ENCODE measurements around the gene SFXN3.

SFXN3 gene

GRCh38 chr10:101080933-101081931 lies 50.2 kb downstream of the SFXN3 start:
- in situ Hi-C loops (cut with HindIII; ENCODE audit: low pct_ligation_motif_present, low sequenced_read_pairs), result no loop called here

GRCh38 chr10:101085846-101086245 lies 54.8 kb downstream of the SFXN3 start:
- H3K27me3 ChIP-seq (replicated peaks), result peaks cover 13% of the 10 kb centered on the region
- H3K27ac ChIP-seq, result no peak overlapping the region
- TF ChIP-seq, protein P1, sequence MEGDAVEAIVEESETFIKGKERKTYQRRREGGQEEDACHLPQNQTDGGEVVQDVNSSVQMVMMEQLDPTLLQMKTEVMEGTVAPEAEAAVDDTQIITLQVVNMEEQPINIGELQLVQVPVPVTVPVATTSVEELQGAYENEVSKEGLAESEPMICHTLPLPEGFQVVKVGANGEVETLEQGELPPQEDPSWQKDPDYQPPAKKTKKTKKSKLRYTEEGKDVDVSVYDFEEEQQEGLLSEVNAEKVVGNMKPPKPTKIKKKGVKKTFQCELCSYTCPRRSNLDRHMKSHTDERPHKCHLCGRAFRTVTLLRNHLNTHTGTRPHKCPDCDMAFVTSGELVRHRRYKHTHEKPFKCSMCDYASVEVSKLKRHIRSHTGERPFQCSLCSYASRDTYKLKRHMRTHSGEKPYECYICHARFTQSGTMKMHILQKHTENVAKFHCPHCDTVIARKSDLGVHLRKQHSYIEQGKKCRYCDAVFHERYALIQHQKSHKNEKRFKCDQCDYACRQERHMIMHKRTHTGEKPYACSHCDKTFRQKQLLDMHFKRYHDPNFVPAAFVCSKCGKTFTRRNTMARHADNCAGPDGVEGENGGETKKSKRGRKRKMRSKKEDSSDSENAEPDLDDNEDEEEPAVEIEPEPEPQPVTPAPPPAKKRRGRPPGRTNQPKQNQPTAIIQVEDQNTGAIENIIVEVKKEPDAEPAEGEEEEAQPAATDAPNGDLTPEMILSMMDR (IDR thresholded peaks at IDR 0.05; ENCODE audit: low read depth, low read length, missing control alignments), result no peak
- no peaks in the 10 kb centered on the region for H3K36me3 ChIP-seq (replicated peaks)
- in situ Hi-C loops (cut with HindIII; ENCODE audit: low pct_ligation_motif_present, low sequenced_read_pairs), result no loop called here
- DNase-seq, result no peak
- H3K4me3 ChIP-seq (ENCODE audit: low read depth, low read length), result no peak overlapping the region

More at GRCh38 chr10:101080933-101081931, 50.2 kb downstream of the SFXN3 start:
- DNase-seq, result no peak
- TF ChIP-seq, protein P1 (IDR thresholded peaks at IDR 0.05; ENCODE audit: low read depth, low read length, missing control alignments), result no peak
- Histone ChIP-seq H3K4me3 (ENCODE audit: low read depth, low read length) (no peak overlapping the region), H3K27me3 (replicated peaks) (peaks cover 13% of the 10 kb centered on the region), H3K36me3 (replicated peaks) (no peaks in the 10 kb centered on the region), H3K27ac (no peak overlapping the region)

DNA sequence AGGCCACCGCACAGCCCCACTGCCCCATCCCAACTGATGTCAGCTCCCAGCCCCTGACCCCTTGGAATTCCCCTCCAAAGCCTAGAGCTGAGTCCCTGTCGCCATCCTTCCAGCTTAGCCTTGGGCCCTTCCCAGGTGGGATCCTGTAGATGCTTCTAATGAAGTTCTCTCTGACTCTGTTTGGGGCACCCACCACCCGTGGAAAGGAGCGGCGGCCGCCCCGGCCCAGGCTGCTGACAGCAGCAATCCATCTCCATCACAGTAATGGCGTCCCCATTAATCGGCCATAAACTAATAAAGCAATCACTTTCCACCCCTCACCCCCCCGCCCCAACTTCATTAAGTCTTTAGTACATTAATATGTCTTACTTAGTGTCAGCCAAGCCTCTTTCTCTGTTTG lies 56.3 kb downstream of the SFXN3 start:
- Histone ChIP-seq H3K4me3 (ENCODE audit: low read depth, low read length) (no peak overlapping the region), H3K27me3 (replicated peaks) (peaks cover 10% of the 10 kb centered on the region), H3K27ac (no peak overlapping the region), H3K36me3 (replicated peaks) (no peaks in the 10 kb centered on the region)
- no peak for DNase-seq
- in situ Hi-C loops (cut with HindIII; ENCODE audit: low pct_ligation_motif_present, low sequenced_read_pairs), result no loop called here
- TF ChIP-seq, protein P1 (IDR thresholded peaks at IDR 0.05; ENCODE audit: low read depth, low read length, missing control alignments), result no peak

DNA sequence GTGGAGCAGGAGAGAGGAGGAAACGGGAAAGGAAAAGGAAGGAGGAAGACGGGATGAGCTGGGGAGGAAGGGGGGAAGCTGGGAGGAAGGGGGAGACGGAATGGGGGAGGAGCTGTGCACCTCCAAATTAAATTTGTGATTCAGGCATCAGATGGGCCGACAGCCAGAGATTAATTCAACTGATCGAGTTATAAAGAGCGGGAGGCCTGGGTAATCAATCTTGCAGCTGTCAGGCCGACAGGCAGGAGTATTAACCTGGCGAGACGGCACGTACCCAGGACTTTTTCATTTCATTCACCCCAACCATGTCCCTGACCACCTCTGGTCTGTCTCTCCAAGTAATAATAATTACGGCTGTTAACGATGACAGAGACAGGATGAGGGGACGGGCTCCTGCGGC lies 56.9 kb downstream of the SFXN3 start:
- peaks cover 13% of the 10 kb centered on the region for H3K27me3 ChIP-seq (replicated peaks)
- no peak for DNase-seq
- no peak overlapping the region for H3K27ac ChIP-seq
- in situ Hi-C loops (cut with HindIII; ENCODE audit: low pct_ligation_motif_present, low sequenced_read_pairs), result no loop called here
- TF ChIP-seq, protein P1 (IDR thresholded peaks at IDR 0.05; ENCODE audit: low read depth, low read length, missing control alignments), result no peak
- no peak overlapping the region for H3K4me3 ChIP-seq (ENCODE audit: low read depth, low read length)
- no peaks in the 10 kb centered on the region for H3K36me3 ChIP-seq (replicated peaks)

GRCh38 chr10:101089520-101090299 lies 58.7 kb downstream of the SFXN3 start:
- no peak for DNase-seq
- Histone ChIP-seq H3K36me3 (replicated peaks) (no peaks in the 10 kb centered on the region), H3K4me3 (ENCODE audit: low read depth, low read length) (no peak overlapping the region), H3K27me3 (replicated peaks) (peaks cover 15% of the 10 kb centered on the region), H3K27ac (no peak overlapping the region)
- TF ChIP-seq, protein P1 (IDR thresholded peaks at IDR 0.05; ENCODE audit: low read depth, low read length, missing control alignments), result no peak
- in situ Hi-C loops (cut with HindIII; ENCODE audit: low pct_ligation_motif_present, low sequenced_read_pairs), result no loop called here

All from brain microvascular endothelial cell (primary cell).